PC-3 (cell line): ENCODE results near the gene SHISA6. TPM values are rescaled to one million over a fixed set of nuclear protein-coding genes. Genes with fewer than 3 reads are reported as not detected.

Experiments
- ATAC-seq: fragments of 200-7000 bp; cut with Tn5 transposase; 2 replicates; pipeline ENCODE4 v1.9.1; 2020; ENCODE audit warnings: mild to moderate bottlenecking, moderate library complexity
- BruUV-seq: library from RNA; stranded (reverse); fragments of 400-500 nt; replicated peaks from 2 replicates; lab custom pipeline; 2021; lab: Mats Ljungman, UMichigan
- CTCF ChIA-PET: fragments of 300-600 bp; sonication (Branson Sonifier 250); formaldehyde crosslinking; loops from one replicate; lab custom pipeline; 2022; ENCODE audit warnings: antibody characterized with exemption; lab: Charles Lee
- POLR2A ChIA-PET: fragments of 300-600 bp; sonication (Branson Sonifier 250); formaldehyde crosslinking; loops from one replicate; lab custom pipeline; 2022; ENCODE audit warnings: antibody characterized with exemption; ENCODE audit not compliant: unreplicated experiment; lab: Charles Lee
- DNase-seq: peaks from one replicate; pipeline ENCODE4 v3.0.0-alpha.2; 2015
- H2AFZ ChIP-seq: fragments of 300-600 bp; sonication (generic); 2 replicates; pipeline ENCODE4 v1.6.0; 2016; ENCODE audit warnings: antibody characterized with exemption, low read length
- H3F3A ChIP-seq: fragments of 300-600 bp; sonication (generic); one replicate; pipeline ENCODE4 v1.6.0; 2017; ENCODE audit warnings: antibody characterized with exemption, low read length, control low read depth, mild to moderate bottlenecking; ENCODE audit not compliant: unreplicated experiment
- H3K27ac ChIP-seq: fragments of 300-600 bp; sonication (generic); 2 replicates; pipeline ENCODE4 v1.5.1; 2016; ENCODE audit warnings: mild to moderate bottlenecking, low read length
- H3K27me3 ChIP-seq: fragments of 300-600 bp; sonication (generic); 2 replicates; pipeline ENCODE4 v1.6.1; 2016; ENCODE audit warnings: low read length, mixed read lengths
- H3K36me3 ChIP-seq: fragments of 300-600 bp; sonication (generic); 2 replicates; pipeline ENCODE4 v1.6.1; 2016; ENCODE audit warnings: low read depth, mixed run types, low read length, mixed read lengths
- H3K4me1 ChIP-seq: fragments of 300-600 bp; sonication (generic); 2 replicates; pipeline ENCODE4 v1.5.1; 2016; ENCODE audit warnings: low read length; ENCODE audit not compliant: insufficient read depth
- H3K4me2 ChIP-seq: fragments of 300-600 bp; sonication (generic); 2 replicates; pipeline ENCODE4 v1.6.0; 2016; ENCODE audit warnings: low read length
- H3K4me3 ChIP-seq: fragments of 300-600 bp; sonication (generic); 2 replicates; pipeline ENCODE4 v1.5.1; 2016; ENCODE audit warnings: mild to moderate bottlenecking, low read length, mixed read lengths
- H3K79me2 ChIP-seq: fragments of 300-600 bp; sonication (generic); 2 replicates; pipeline ENCODE4 v1.6.1; 2017; ENCODE audit warnings: low read length, mixed read lengths
- H3K9ac ChIP-seq: fragments of 300-600 bp; sonication (generic); 2 replicates; pipeline ENCODE4 v1.6.0; 2016; ENCODE audit warnings: mild to moderate bottlenecking, low read length
- H3K9me2 ChIP-seq: fragments of 300-600 bp; sonication (generic); replicated peaks from 2 replicates; pipeline ENCODE4 v1.6.1; 2016; ENCODE audit warnings: mixed run types, low read length, mixed read lengths
- H3K9me3 ChIP-seq: fragments of 300-600 bp; sonication (generic); 2 replicates; pipeline ENCODE4 v1.6.1; 2016; ENCODE audit warnings: low read length, mixed read lengths
- H4K20me1 ChIP-seq: fragments of 300-600 bp; sonication (generic); 2 replicates; pipeline ENCODE4 v1.6.1; 2016; ENCODE audit warnings: low read length, mixed read lengths
- CTCF ChIP-seq: fragments of 300-600 bp; sonication (generic); conservative IDR thresholded peaks from 2 replicates; pipeline ENCODE4 v1.5.1; 2017; ENCODE audit warnings: antibody characterized with exemption, low read depth, mild to moderate bottlenecking, low read length
- EZH2 ChIP-seq: fragments of 300-600 bp; sonication (generic); IDR thresholded peaks from one replicate; pipeline ENCODE4 v1.6.1; 2017; ENCODE audit warnings: antibody characterized with exemption, mild to moderate bottlenecking, low read length; ENCODE audit not compliant: unreplicated experiment
- EZH2phosphoT487 ChIP-seq: fragments of 300-600 bp; sonication (generic); IDR thresholded peaks from 2 replicates; pipeline ENCODE4 v1.6.1; 2018; ENCODE audit warnings: mild to moderate bottlenecking, antibody characterized with exemption, low read length, borderline replicate concordance
- intact Hi-C: fragments of 100-400 bp; cut with micrococcal nuclease; formaldehyde crosslinking; loops from 2 replicates; pipeline ENCODE4 v1.9.0; 2023
- total RNA-seq: library from RNA; depleted of rRNA; stranded (reverse); fragments of >200 nt; gene quantifications from 2 replicates; pipeline ENCODE4 v1.2.3, GENCODE V29; 2014

Gene SHISA6
- total RNA-seq, 1 experiment from 2014 or later = not detected

DNA sequence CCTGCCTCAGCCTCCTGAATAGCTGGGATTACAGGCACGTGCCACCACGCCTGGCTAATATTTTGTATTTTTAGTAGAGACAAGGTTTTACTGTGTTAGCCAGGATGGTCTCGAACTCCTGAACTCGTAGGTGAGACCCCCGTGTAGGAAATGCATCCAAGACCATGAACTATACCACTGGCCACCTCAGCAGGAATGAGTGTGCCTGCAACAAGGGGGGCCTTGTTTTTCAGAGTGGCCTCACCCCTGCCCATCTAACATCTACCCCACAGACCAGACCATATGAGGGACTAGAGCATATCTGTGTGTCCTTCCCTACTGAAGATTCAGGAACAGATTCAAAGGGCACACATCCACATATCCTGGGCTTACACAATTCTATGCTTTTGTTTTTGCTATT, 44.9 kb downstream of the SHISA6 start:
- CTCF ChIA-PET = no interaction called here
- Histone ChIP-seq H3K27ac (no peak overlapping the region), H3K9ac (no peak overlapping the region)

GRCh38 chr17:11287791-11288190, 46.8 kb downstream of the SHISA6 start:
- TF ChIP-seq EZH2phosphoT487 (no peak), CTCF (no peak), EZH2 (no peak)
- Histone ChIP-seq H3K4me2 (no peak overlapping the region), H3K9me2 (no peaks in the 10 kb centered on the region), H3K79me2 (no peaks in the 10 kb centered on the region), H3F3A (no peaks in the 10 kb centered on the region), H3K4me3 (no peak overlapping the region), H4K20me1 (no peaks in the 10 kb centered on the region), H2AFZ (no peak overlapping the region), H3K36me3 (no peaks in the 10 kb centered on the region), H3K4me1 (no peaks in the 10 kb centered on the region), H3K9me3 (no peaks in the 10 kb centered on the region; the same call in 1 of the 2 replicates), H3K27ac (no peak overlapping the region), H3K9ac (no peak overlapping the region), H3K27me3 (no peaks in the 10 kb centered on the region)
- DNase-seq (no peak), ATAC-seq (no peak)
- ChIA-PET CTCF (no interaction called here), POLR2A (no interaction called here)
- BruUV-seq = no TSS peak
- intact Hi-C loops = no loop called here

More for the DNA sequence above, 44.9 kb downstream of the SHISA6 start:
- Histone ChIP-seq H3K9me2 (no peaks in the 10 kb centered on the region), H3K36me3 (no peaks in the 10 kb centered on the region), H2AFZ (no peak overlapping the region), H3K4me2 (no peak overlapping the region), H3K4me3 (no peak overlapping the region), H3K9me3 (no peaks in the 10 kb centered on the region; the same call in 1 of the 2 replicates), H4K20me1 (no peaks in the 10 kb centered on the region), H3F3A (no peaks in the 10 kb centered on the region), H3K79me2 (no peaks in the 10 kb centered on the region), H3K27me3 (no peaks in the 10 kb centered on the region), H3K4me1 (no peaks in the 10 kb centered on the region)
- no peak for TF ChIP-seq EZH2
- no peak for TF ChIP-seq CTCF
- TF ChIP-seq EZH2phosphoT487 = no peak
- ATAC-seq (no peak), DNase-seq (no peak)
- POLR2A ChIA-PET = no interaction called here
- BruUV-seq = no TSS peak
- intact Hi-C loops = no loop called here

DNA sequence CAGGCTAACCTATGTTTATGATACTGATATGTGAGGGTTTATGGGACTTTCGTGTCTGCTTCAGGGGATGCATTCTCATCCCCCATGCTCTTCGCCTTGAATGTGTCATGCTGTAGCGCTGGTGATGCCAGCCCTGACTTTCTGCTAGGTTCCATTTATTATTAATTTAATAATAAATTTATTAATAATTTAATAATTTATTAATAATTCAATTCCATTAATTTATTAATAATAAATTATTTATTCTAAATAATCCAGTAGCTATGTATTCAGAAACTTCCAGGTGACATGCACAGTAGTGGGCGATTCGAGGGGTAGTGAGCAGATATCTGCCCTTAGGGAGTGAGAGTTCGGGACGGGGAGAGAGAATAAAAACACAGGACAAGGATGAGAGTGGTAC, 49.8 kb downstream of the SHISA6 start:
- Histone ChIP-seq H3K27me3 (no peaks in the 10 kb centered on the region), H3K9me3 (no peaks in the 10 kb centered on the region), H4K20me1 (no peaks in the 10 kb centered on the region), H3K4me1 (no peaks in the 10 kb centered on the region), H3F3A (no peaks in the 10 kb centered on the region), H3K4me2 (no peak overlapping the region), H3K27ac (no peak overlapping the region), H3K79me2 (no peaks in the 10 kb centered on the region), H3K9me2 (no peaks in the 10 kb centered on the region), H2AFZ (no peak overlapping the region), H3K9ac (no peak overlapping the region), H3K36me3 (no peaks in the 10 kb centered on the region), H3K4me3 (no peak overlapping the region)
- no peak for TF ChIP-seq EZH2phosphoT487
- no peak for TF ChIP-seq CTCF
- POLR2A ChIA-PET = no interaction called here
- no TSS peak for BruUV-seq
- ATAC-seq (no peak), DNase-seq (no peak)
- CTCF ChIA-PET = no interaction called here
- intact Hi-C loops = no loop called here
